ENCODE data around the gene CHST8. TPM values are rescaled to one million over a fixed set of nuclear protein-coding genes. Genes with fewer than 3 reads are reported as not detected.

The CHST8 gene
- total and polyA plus RNA-seq, 2 experiments from 2014 or later: 9.3 to 38.2 TPM

- no peak for DNase-seq (ENCODE audit: low spot score)
- Histone ChIP-seq H4K20me1 (replicated peaks; ENCODE audit: insufficient read depth) (peaks cover 10% of the 10 kb centered on the region; the same call in 1 of the 2 replicates), H3F3A (replicated peaks; ENCODE audit: low read depth) (0 out of 2 replicates have a peak, but pooled peaks cover 2% of the 10 kb centered on the region), H3K27me3 (ENCODE audit: insufficient read depth) (no peaks in the 10 kb centered on the region), H3K36me3 (ENCODE audit: insufficient read depth) (peaks cover 3% of the 10 kb centered on the region), H3K4me3 (no peak overlapping the region), H3K27ac (ENCODE audit: low read depth) (no peak overlapping the region), H2AFZ (no peak overlapping the region), H3K4me1 (ENCODE audit: insufficient read depth) (peaks cover 14% of the 10 kb centered on the region), H3K9me2 (ENCODE audit: insufficient read depth) (no peaks in the 10 kb centered on the region), H3K4me2 (no peak overlapping the region), H3K79me2 (replicated peaks; ENCODE audit: insufficient read depth) (0 out of 2 replicates have a peak, but pooled peaks cover 11% of the 10 kb centered on the region)
- Mint-ChIP-seq H3K27me3 (ENCODE audit: insufficient read depth, low read depth, poor library complexity) (peaks cover 18% of the 10 kb centered on the region), H3K36me3 (ENCODE audit: low read depth) (peaks cover 80% of the 10 kb centered on the region), H3K9me3 (no peaks in the 10 kb centered on the region), H3K4me3 (no peak overlapping the region; the same call in 2 of the 3 replicates), H3K4me1 (peaks cover 18% of the 10 kb centered on the region), H3K27ac (no peak overlapping the region)
- no peak for TF ChIP-seq STAT1 (IDR thresholded peaks at IDR 0.05; ENCODE audit: unreplicated experiment)
- TF ChIP-seq EZH2 (IDR thresholded peaks at IDR 0.05; ENCODE audit: low read depth, unreplicated experiment): no peak
- no peak for TF ChIP-seq ZNF331 (CRISPR knock-in tag; IDR thresholded peaks at IDR 0.05; ENCODE audit: low read depth)
- TF ChIP-seq CREB1 (CRISPR knock-in tag; IDR thresholded peaks at IDR 0.05; ENCODE audit: low read depth): no peak
- TF ChIP-seq ETS1 (IDR thresholded peaks at IDR 0.05): no peak
- TF ChIP-seq NANOG (IDR thresholded peaks at IDR 0.05; ENCODE audit: borderline replicate concordance): no peak
- TF ChIP-seq EZH2phosphoT487 (IDR thresholded peaks at IDR 0.05; ENCODE audit: unreplicated experiment): no peak
- TF ChIP-seq POLR2AphosphoS5 (IDR thresholded peaks at IDR 0.05; ENCODE audit: low read depth): no peak
- TF ChIP-seq ZNF462 (CRISPR knock-in tag; IDR thresholded peaks at IDR 0.05): no peak
- no peak for TF ChIP-seq CTCF (conservative IDR thresholded peaks at IDR 0.05; ENCODE audit: low read depth in 2 of 2)
- TF ChIP-seq JUNB (IDR thresholded peaks at IDR 0.05; ENCODE audit: unreplicated experiment): no peak
- no peak for TF ChIP-seq ZNF114 (CRISPR knock-in tag; IDR thresholded peaks at IDR 0.05)
- TF ChIP-seq, protein P1, sequence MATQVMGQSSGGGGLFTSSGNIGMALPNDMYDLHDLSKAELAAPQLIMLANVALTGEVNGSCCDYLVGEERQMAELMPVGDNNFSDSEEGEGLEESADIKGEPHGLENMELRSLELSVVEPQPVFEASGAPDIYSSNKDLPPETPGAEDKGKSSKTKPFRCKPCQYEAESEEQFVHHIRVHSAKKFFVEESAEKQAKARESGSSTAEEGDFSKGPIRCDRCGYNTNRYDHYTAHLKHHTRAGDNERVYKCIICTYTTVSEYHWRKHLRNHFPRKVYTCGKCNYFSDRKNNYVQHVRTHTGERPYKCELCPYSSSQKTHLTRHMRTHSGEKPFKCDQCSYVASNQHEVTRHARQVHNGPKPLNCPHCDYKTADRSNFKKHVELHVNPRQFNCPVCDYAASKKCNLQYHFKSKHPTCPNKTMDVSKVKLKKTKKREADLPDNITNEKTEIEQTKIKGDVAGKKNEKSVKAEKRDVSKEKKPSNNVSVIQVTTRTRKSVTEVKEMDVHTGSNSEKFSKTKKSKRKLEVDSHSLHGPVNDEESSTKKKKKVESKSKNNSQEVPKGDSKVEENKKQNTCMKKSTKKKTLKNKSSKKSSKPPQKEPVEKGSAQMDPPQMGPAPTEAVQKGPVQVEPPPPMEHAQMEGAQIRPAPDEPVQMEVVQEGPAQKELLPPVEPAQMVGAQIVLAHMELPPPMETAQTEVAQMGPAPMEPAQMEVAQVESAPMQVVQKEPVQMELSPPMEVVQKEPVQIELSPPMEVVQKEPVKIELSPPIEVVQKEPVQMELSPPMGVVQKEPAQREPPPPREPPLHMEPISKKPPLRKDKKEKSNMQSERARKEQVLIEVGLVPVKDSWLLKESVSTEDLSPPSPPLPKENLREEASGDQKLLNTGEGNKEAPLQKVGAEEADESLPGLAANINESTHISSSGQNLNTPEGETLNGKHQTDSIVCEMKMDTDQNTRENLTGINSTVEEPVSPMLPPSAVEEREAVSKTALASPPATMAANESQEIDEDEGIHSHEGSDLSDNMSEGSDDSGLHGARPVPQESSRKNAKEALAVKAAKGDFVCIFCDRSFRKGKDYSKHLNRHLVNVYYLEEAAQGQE (IDR thresholded peaks at IDR 0.05; ENCODE audit: unreplicated experiment): no peak
- no peak for ATAC-seq
Measured at GRCh38 chr19:33803383-33803782, 181.6 kb downstream of the CHST8 start.

Data from GM23338 (cell line).